ENCODE results near the gene ANO1.
A peak's percentile ranks its signal among the peaks of the same experiment; 100 is the strongest.

The ANO1 gene

DNA sequence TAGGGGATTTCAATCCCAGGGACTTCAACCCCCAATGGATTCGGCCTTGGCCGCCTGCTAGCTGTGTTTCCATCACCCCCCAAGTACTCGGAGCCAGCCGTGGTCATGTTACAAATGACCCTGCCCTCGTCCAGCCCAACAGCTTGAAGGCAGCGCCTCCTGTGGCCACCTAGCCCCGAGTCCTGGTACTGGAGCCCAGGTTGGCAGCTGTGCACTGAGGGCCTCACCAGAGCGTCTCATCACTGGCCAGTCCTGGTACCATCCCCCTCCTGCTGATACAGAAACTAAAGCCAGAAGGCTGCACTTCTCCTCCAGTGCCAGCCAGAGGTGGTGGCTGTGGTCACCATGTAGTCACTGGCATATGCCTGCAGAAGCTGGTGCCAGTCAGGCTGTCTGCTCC, 80.1 kb downstream of the ANO1 start (continued):
- no peak for TF ChIP-seq TSHZ2 (CRISPR knock-in tag; IDR thresholded peaks at IDR 0.05)
- TF ChIP-seq TCF4 (CRISPR knock-in tag; IDR thresholded peaks at IDR 0.05; ENCODE audit: borderline replicate concordance): no peak

GRCh38 chr11:70158757-70159389, 80.8 kb downstream of the ANO1 start:
- TF ChIP-seq PATZ1 (CRISPR knock-in tag; IDR thresholded peaks at IDR 0.05; ENCODE audit: borderline replicate concordance) (no peak), OSR1 (CRISPR knock-in tag; IDR thresholded peaks at IDR 0.05) (no peak), ZFP30 (CRISPR knock-in tag; IDR thresholded peaks at IDR 0.05) (no peak), ZC3H10 (CRISPR knock-in tag; IDR thresholded peaks at IDR 0.05) (no peak), TOX (CRISPR knock-in tag; IDR thresholded peaks at IDR 0.05; ENCODE audit: borderline replicate concordance) (no peak)
- ATAC-seq: no peak

DNA sequence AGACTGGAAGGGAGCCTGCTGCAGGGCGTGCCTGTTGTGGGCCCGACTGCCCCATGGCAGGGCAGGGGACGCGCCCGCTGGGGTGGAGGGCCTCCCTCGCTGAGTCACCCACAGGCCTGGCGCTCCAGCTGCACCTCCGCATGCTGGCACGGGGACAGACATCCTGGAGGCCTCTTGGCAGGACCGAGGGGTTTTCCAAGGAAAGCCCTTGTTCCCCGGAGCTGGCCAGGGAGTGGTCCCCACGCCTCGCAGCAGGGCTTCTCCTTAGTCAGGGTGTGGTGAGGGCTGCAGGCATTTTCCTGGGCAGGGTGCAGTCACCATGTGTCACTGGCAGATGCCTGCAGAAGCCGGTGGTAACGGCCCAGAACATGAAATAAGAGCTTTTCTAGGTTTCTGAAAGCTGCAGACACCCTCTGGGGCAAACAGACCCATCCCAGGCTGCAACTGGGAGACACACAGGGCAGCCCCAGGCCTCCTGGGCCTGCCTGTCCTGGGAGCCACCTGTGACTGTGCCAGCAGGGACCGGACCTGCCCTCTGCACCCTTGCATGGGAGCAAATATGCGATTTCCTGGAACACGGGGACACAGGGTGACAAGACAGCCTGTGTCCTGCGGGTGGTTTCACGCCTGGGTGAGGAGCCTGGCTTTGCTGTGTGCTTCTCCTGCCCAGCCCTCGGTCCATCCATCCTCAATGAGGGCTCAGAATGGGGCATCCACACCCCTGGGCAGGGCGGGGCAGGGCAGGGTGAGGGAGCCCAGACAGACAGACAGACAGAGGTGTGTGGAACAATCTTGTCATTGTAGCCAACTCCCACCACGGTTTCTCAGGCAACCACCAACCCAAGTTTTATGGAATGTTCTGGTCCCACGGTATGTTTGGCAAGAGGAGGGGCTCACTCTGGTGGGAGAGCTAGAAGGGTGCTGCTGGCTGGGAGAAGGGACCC, 81.8 kb downstream of the ANO1 start:
- TF ChIP-seq RARB (CRISPR knock-in tag; IDR thresholded peaks at IDR 0.05) (no peak), ZFP30 (CRISPR knock-in tag; IDR thresholded peaks at IDR 0.05) (no peak), ZNF8 (CRISPR knock-in tag; IDR thresholded peaks at IDR 0.05) (no peak), ISL1 (CRISPR knock-in tag; IDR thresholded peaks at IDR 0.05) (no peak), CSDC2 (CRISPR knock-in tag; IDR thresholded peaks at IDR 0.05) (no peak), TCF4 (CRISPR knock-in tag; IDR thresholded peaks at IDR 0.05; ENCODE audit: borderline replicate concordance) (no peak), ZNF565 (CRISPR knock-in tag; conservative IDR thresholded peaks at IDR 0.05; ENCODE audit: low read depth) (no peak), SNAI2 (CRISPR knock-in tag; IDR thresholded peaks at IDR 0.05) (no peak), CSRNP3 (CRISPR knock-in tag; IDR thresholded peaks at IDR 0.05) (no peak), PATZ1 (CRISPR knock-in tag; IDR thresholded peaks at IDR 0.05; ENCODE audit: borderline replicate concordance) (no peak), CREB5 (CRISPR knock-in tag; IDR thresholded peaks at IDR 0.05; ENCODE audit: low read depth) (no peak)

DNA sequence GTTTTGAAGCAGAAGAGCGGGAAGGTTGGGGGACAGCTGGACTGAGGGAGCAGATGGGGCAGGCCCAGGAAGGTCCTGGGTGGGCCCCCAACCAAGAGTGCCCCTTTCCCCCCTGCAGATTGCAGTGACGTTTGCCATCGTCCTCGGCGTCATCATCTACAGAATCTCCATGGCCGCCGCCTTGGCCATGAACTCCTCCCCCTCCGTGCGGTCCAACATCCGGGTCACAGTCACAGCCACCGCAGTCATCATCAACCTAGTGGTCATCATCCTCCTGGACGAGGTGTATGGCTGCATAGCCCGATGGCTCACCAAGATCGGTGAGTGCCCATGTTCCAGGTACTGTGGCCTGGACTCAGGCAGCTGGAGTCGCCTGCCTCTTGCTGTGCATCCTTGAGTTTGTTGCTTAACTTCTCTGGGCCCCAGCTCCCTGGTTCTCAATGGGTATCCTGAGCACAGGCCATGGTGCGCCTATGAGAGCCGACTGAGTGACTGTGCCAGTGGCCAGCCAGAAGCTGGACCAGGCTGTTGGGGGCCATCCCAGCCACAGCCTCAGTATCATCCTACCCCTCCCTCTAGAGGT, 83.0 kb downstream of the ANO1 start:
- ATAC-seq: no peak
- no peak for TF ChIP-seq ZNF70 (CRISPR knock-in tag; IDR thresholded peaks at IDR 0.05)
- TF ChIP-seq ISL1 (CRISPR knock-in tag; IDR thresholded peaks at IDR 0.05): no peak
- no peak for TF ChIP-seq ZFP3 (CRISPR knock-in tag; IDR thresholded peaks at IDR 0.05)
- TF ChIP-seq TOX (CRISPR knock-in tag; IDR thresholded peaks at IDR 0.05; ENCODE audit: borderline replicate concordance): no peak
- no peak for TF ChIP-seq ZC3H10 (CRISPR knock-in tag; IDR thresholded peaks at IDR 0.05)
- no peak for TF ChIP-seq PATZ1 (CRISPR knock-in tag; IDR thresholded peaks at IDR 0.05; ENCODE audit: borderline replicate concordance)
- no peak for TF ChIP-seq PPARA (CRISPR knock-in tag; IDR thresholded peaks at IDR 0.05; ENCODE audit: borderline replicate concordance)
- no peak for TF ChIP-seq SNAI2 (CRISPR knock-in tag; IDR thresholded peaks at IDR 0.05)
- no peak for TF ChIP-seq ESRRG (CRISPR knock-in tag; IDR thresholded peaks at IDR 0.05)
- TF ChIP-seq TCF4 (CRISPR knock-in tag; IDR thresholded peaks at IDR 0.05; ENCODE audit: borderline replicate concordance): no peak
- no peak for TF ChIP-seq ARNTL (CRISPR knock-in tag; IDR thresholded peaks at IDR 0.05; ENCODE audit: borderline replicate concordance, low read depth)

More for the DNA sequence above, 81.8 kb downstream of the ANO1 start:
- ATAC-seq: peak; percentile 28; the same call in 2 of the 3 replicates

Measured in SK-N-SH treated with all-trans-retinoic acid at 6 μM for 48 hours (cell line).